SK-N-SH (cell line): Measurements from ENCODE around the gene BBX. TPM values are rescaled to one million over a fixed set of nuclear protein-coding genes. Genes with fewer than 3 reads are reported as not detected.

Experiments used
- CTCF ChIA-PET: fragments of 300-600, 350-600 bp; formaldehyde crosslinking; extraction: SDS; loops from one replicate; lab custom pipeline; 2021; lab: Yijun Ruan, JAX
- POLR2A ChIA-PET: fragments of 350-600 bp; sonication (Branson Sonifier 250); formaldehyde crosslinking; extraction: SDS; loops from one replicate; lab custom pipeline; 2020; ENCODE audit warnings: antibody characterized with exemption, inconsistent platforms; lab: Yijun Ruan, JAX
- DNase-seq: peaks from one replicate; pipeline ENCODE4 v3.0.0; 2012
- H2AFZ ChIP-seq: fragments of 200-600 bp; sonication (generic); 2 replicates; pipeline ENCODE4 v1.8.1; 2016; ENCODE audit warnings: antibody characterized with exemption, mild to moderate bottlenecking, low read depth
- H3F3A ChIP-seq: fragments of 200-600 bp; sonication (generic); replicated peaks from 2 replicates; pipeline ENCODE3; 2016; ENCODE audit warnings: antibody characterized with exemption, mild to moderate bottlenecking; ENCODE audit not compliant: insufficient read depth
- H3K27ac ChIP-seq, 2 experiments: fragments of 200-500 bp in 1 of 2; fragments of 200-600 bp in 1 of 2; sonication (Bioruptor generic) in 1 of 2; sonication (generic), shearing (Covaris generic) in 1 of 2; 2 replicates each; pipeline versions ENCODE4 v1.5.1 to v1.6.1; 2014 to 2016; ENCODE audit warnings: low read depth in 2 of 2, inconsistent platforms in 1 of 2, low read length in 1 of 2, mild to moderate bottlenecking in 1 of 2, mixed read lengths in 1 of 2
- H3K27me3 ChIP-seq: fragments of 200-600 bp; sonication (generic), shearing (Covaris generic); 2 replicates; pipeline ENCODE4 v1.6.1; 2016; ENCODE audit warnings: mixed run types; ENCODE audit not compliant: insufficient read depth
- H3K36me3 ChIP-seq, 2 experiments: fragments of 200-500 bp in 1 of 2; fragments of 200-600 bp in 1 of 2; sonication (Bioruptor generic) in 1 of 2; sonication (generic) in 1 of 2; replicated peaks in 1 of 2; 2 replicates each; pipeline versions ENCODE3 to v1.5.1; 2014 to 2016; ENCODE audit warnings: low read length in 1 of 2, mild to moderate bottlenecking in 1 of 2; ENCODE audit not compliant: insufficient read depth in 2 of 2, control insufficient read depth in 1 of 2
- H3K4me1 ChIP-seq, 2 experiments: fragments of 200-500 bp in 1 of 2; fragments of 200-600 bp in 1 of 2; sonication (Bioruptor generic) in 1 of 2; sonication (generic), shearing (Covaris generic) in 1 of 2; 2 replicates each; pipeline versions ENCODE4 v1.5.1 to v1.6.1; 2014 to 2016; ENCODE audit warnings: low read depth in 1 of 2, low read length in 1 of 2, mixed run types in 1 of 2; ENCODE audit not compliant: insufficient read depth in 2 of 2, control insufficient read depth in 1 of 2
- H3K4me2 ChIP-seq: fragments of 200-600 bp; sonication (generic), shearing (Covaris generic); 2 replicates; pipeline ENCODE4 v1.6.1; 2017; ENCODE audit warnings: mixed run types
- H3K4me3 ChIP-seq, 2 experiments: fragments of 200-500 bp in 1 of 2; fragments of 200-600 bp in 1 of 2; sonication (Bioruptor generic) in 1 of 2; sonication (generic), shearing (Covaris generic) in 1 of 2; 2 replicates each; pipeline versions ENCODE4 v1.5.1 to v1.8.1; 2014 to 2016; ENCODE audit warnings: low read depth in 2 of 2, inconsistent platforms in 1 of 2, low read length in 1 of 2, mild to moderate bottlenecking in 1 of 2, mixed read lengths in 1 of 2, moderate library complexity in 1 of 2
- H3K79me2 ChIP-seq: fragments of 200-600 bp; sonication (generic); 2 replicates; pipeline ENCODE4 v1.8.1; 2017; ENCODE audit warnings: mild to moderate bottlenecking; ENCODE audit not compliant: insufficient read depth
- H3K9ac ChIP-seq: fragments of 200-600 bp; sonication (generic); 2 replicates; pipeline ENCODE4 v1.6.1; 2017; ENCODE audit warnings: mixed run types
- H3K9me2 ChIP-seq: fragments of 200-600 bp; sonication (generic); 2 replicates; pipeline ENCODE4 v1.6.1; 2017; ENCODE audit warnings: mixed run types
- H3K9me3 ChIP-seq: fragments of 200-600 bp; sonication (generic); 2 replicates; pipeline ENCODE4 v1.6.1; 2017; ENCODE audit warnings: mixed run types, mild to moderate bottlenecking, moderate library complexity
- H4K20me1 ChIP-seq: fragments of 200-600 bp; sonication (generic); 2 replicates; pipeline ENCODE4 v1.6.1; 2017; ENCODE audit warnings: mild to moderate bottlenecking, mixed run types; ENCODE audit not compliant: insufficient read depth
- CHD2 ChIP-seq: fragments of 150-350 bp; IDR thresholded peaks from 2 replicates; pipeline ENCODE4 v1.6.1; 2018; ENCODE audit warnings: low read length; ENCODE audit not compliant: partially characterized antibody
- CTCF ChIP-seq: fragments of 200-600 bp; sonication (generic); IDR thresholded peaks from 2 replicates; pipeline ENCODE4 v1.6.1; 2017; ENCODE audit warnings: antibody characterized with exemption, mild to moderate bottlenecking, moderate library complexity
- EP300 ChIP-seq, 2 experiments: IDR thresholded peaks; 2 replicates each; pipeline versions ENCODE4 v1.4.0 to v1.6.1; 2012; ENCODE audit warnings: borderline replicate concordance in 1 of 2, low read depth in 1 of 2, low read length in 1 of 2
- EZH2phosphoT487 ChIP-seq: fragments of 200-600 bp; sonication (generic); IDR thresholded peaks from 2 replicates; pipeline ENCODE4 v1.6.1; 2017; ENCODE audit warnings: low read depth, mixed run types, mild to moderate bottlenecking, antibody characterized with exemption, moderate library complexity, borderline replicate concordance
- FOSL2 ChIP-seq: IDR thresholded peaks from 2 replicates; pipeline ENCODE4 v1.4.0; 2012; ENCODE audit warnings: low read depth, mild to moderate bottlenecking, moderate library complexity, borderline replicate concordance
- FOXJ3 ChIP-seq: sonication (generic); formaldehyde crosslinking; IDR thresholded peaks from 2 replicates; pipeline ENCODE4 v1.5.1; 2020; ENCODE audit warnings: mild to moderate bottlenecking, missing genetic modification reagents
- MEF2A ChIP-seq: IDR thresholded peaks from 2 replicates; pipeline ENCODE4 v1.4.0; 2012; ENCODE audit warnings: low read depth, borderline replicate concordance
- MXI1 ChIP-seq: IDR thresholded peaks from 2 replicates; pipeline ENCODE4 v1.6.1; 2012; ENCODE audit warnings: mild to moderate bottlenecking, low read depth, low read length, improper control_type of control experiment
- NFIC ChIP-seq: IDR thresholded peaks from 2 replicates; pipeline ENCODE4 v1.4.0; 2012; ENCODE audit warnings: borderline replicate concordance
- NRF1 ChIP-seq: IDR thresholded peaks from 2 replicates; pipeline ENCODE4 v1.6.1; 2012; ENCODE audit warnings: low read depth, mild to moderate bottlenecking, low read length
- POLR2AphosphoS5 ChIP-seq: IDR thresholded peaks from 2 replicates; pipeline ENCODE4 v1.6.1; 2012; ENCODE audit warnings: low read depth, low read length
- REST ChIP-seq: IDR thresholded peaks from 2 replicates; pipeline ENCODE4 v1.6.1; 2012; ENCODE audit warnings: mild to moderate bottlenecking, low read depth, low read length, moderate library complexity
- SIN3A ChIP-seq: IDR thresholded peaks from 2 replicates; pipeline ENCODE4 v1.6.1; 2012; ENCODE audit warnings: low read depth, mild to moderate bottlenecking, low read length, moderate library complexity, borderline replicate concordance
- SMC3 ChIP-seq: IDR thresholded peaks from 2 replicates; pipeline ENCODE4 v1.6.1; 2012; ENCODE audit warnings: low read depth, low read length, improper control_type of control experiment
- TEAD4 ChIP-seq: IDR thresholded peaks from 2 replicates; pipeline ENCODE4 v1.4.0; 2012; ENCODE audit warnings: mild to moderate bottlenecking, borderline replicate concordance; ENCODE audit not compliant: insufficient read depth
- ZBTB33 ChIP-seq: IDR thresholded peaks from 2 replicates; pipeline ENCODE4 v1.4.0; 2012; ENCODE audit warnings: low read depth, borderline replicate concordance
- WGBS: methylation state at CpG from one replicate; pipeline ENCODE4 v1.1.6; 2017; ENCODE audit warnings: low lambda C conversion rate; 5-methylcytosine and 5-hydroxymethylcytosine counted together
- polyA plus RNA-seq, 3 experiments: library from polyadenylated mRNA; depleted of rRNA; stranded (reverse); fragments of >200 nt; gene quantifications; 2 replicates each; pipeline ENCODE4 v1.2.3, GENCODE V29; 2012

BBX gene
- polyA plus RNA-seq, 1 of the 3 experiments (the other 2 are of a cell fraction), result 14.2 TPM

GRCh38 chr3:107520535-107520934, 2.2 kb upstream of the BBX start:
- no peak overlapping the region for H3K27ac ChIP-seq
- ChIA-PET POLR2A (no interaction called here), CTCF (interaction anchor here (1.7 kb wide), 1 partner anchor 10 kb away, joined by 8 read pairs; no protein-coding TSS in a partner anchor)
- H3K27me3 ChIP-seq, result no peaks in the 10 kb centered on the region
- no peaks in the 10 kb centered on the region for H3K9me2 ChIP-seq
- no peaks in the 10 kb centered on the region for H3K9me3 ChIP-seq
- H3K9ac ChIP-seq, result no peak overlapping the region
- no peak for TF ChIP-seq CHD2
- TF ChIP-seq CTCF, result no peak
- no peak for TF ChIP-seq NFIC
- no peak for TF ChIP-seq NRF1
- no peak for TF ChIP-seq SMC3
- no peak for TF ChIP-seq MXI1
- TF ChIP-seq TEAD4, result no peak
- TF ChIP-seq FOSL2, result no peak
- TF ChIP-seq REST, result no peak
- no peak for DNase-seq
- H3K4me3 ChIP-seq, result no peak overlapping the region
- H3K36me3 ChIP-seq, result no peaks in the 10 kb centered on the region
- peaks cover 0 to 3% of the 10 kb centered on the region in 2 experiments; a peak in 1 of 4 replicates for H3K4me1 ChIP-seq
- H3F3A ChIP-seq, result peaks cover 9% of the 10 kb centered on the region
- no peak overlapping the region for H2AFZ ChIP-seq
- H4K20me1 ChIP-seq, result no peaks in the 10 kb centered on the region
- H3K4me2 ChIP-seq, result no peak overlapping the region
- 94% methylated on average over 4 of the region's 4 CpGs for WGBS
- H3K79me2 ChIP-seq, result peaks cover 4% of the 10 kb centered on the region

GRCh38 chr3:107521469-107522059, 1.2 kb upstream of the BBX start:
- Histone ChIP-seq H3K27ac (no peak overlapping the region; a peak in 1 of 4 replicates), H3K9me2 (no peaks in the 10 kb centered on the region), H3K27me3 (no peaks in the 10 kb centered on the region), H2AFZ (no peak overlapping the region), H3K79me2 (peaks cover 15% of the 10 kb centered on the region), H3K36me3 (peaks cover 0 to under 1% of the 10 kb centered on the region in 2 experiments), H3K9ac (no peak overlapping the region), H3F3A (peaks cover 9% of the 10 kb centered on the region), H3K4me1 (peaks cover 6 to 9% of the 10 kb centered on the region in 2 experiments; a peak in 3 of 4 replicates), H3K9me3 (no peaks in the 10 kb centered on the region), H4K20me1 (no peaks in the 10 kb centered on the region), H3K4me2 (no peak overlapping the region), H3K4me3 (no peak overlapping the region)
- CTCF ChIA-PET, result interaction anchor here (1.0 to 1.7 kb wide), 2 partner anchors 11 to 250 kb away, joined by 3 to 8 read pairs; no protein-coding TSS in a partner anchor
- POLR2A ChIA-PET, result no interaction called here
- TF ChIP-seq SIN3A (no peak), FOSL2 (no peak), EP300 (IDR thresholded peaks at IDR 0.05; ENCODE audit: borderline replicate concordance in 1 of 2, low read depth in 1 of 2, low read length in 1 of 2) (no peak), CHD2 (no peak), ZBTB33 (no peak), EZH2phosphoT487 (no peak), POLR2AphosphoS5 (no peak), NFIC (no peak), FOXJ3 (CRISPR knock-in tag) (no peak), MEF2A (no peak)
- DNase-seq, result no peak
- 88% methylated on average over 3 of the region's 3 CpGs for whole genome bisulfite sequencing
